Measurements from ENCODE around the gene DOCK10.
A peak's percentile ranks its signal among the peaks of the same experiment; 100 is the strongest.

DOCK10 gene

DNA sequence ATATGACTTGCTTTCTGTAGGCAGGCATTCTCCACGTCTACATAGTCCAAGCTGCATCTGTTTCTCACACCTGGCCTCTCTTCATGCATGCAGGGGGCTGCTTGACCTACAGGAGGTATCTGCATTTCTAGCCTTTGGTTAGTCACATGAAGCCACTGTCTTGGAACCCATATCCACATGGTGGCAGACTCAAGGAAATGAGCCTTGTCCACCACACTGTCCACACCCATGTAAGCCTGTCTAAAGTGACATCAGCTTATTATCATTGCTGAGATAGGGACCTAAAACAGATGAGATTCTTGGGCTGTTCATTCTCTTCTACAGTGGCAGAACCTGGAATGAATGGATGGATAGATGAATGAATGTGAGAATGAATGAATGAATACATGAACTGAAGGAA is 160.4 kb downstream of the DOCK10 start:
- no peak for DNase-seq (ENCODE audit: low read depth in 2 of 2)

GRCh38 chr2:224876522-224876921 is 165.7 kb downstream of the DOCK10 start:
- DNase-seq (ENCODE audit: low read depth in 2 of 2), result no peak

- DNase-seq (ENCODE audit: low read depth in 2 of 2), result no peak
Observed at GRCh38 chr2:224875841-224876240, 166.4 kb downstream of the DOCK10 start.

- no peak for DNase-seq (ENCODE audit: low read depth in 2 of 2)
Observed at GRCh38 chr2:224875153-224875552, 167.1 kb downstream of the DOCK10 start.

GRCh38 chr2:224871813-224872212 is 170.5 kb downstream of the DOCK10 start:
- no peak for DNase-seq (ENCODE audit: low read depth in 2 of 2)

DNA sequence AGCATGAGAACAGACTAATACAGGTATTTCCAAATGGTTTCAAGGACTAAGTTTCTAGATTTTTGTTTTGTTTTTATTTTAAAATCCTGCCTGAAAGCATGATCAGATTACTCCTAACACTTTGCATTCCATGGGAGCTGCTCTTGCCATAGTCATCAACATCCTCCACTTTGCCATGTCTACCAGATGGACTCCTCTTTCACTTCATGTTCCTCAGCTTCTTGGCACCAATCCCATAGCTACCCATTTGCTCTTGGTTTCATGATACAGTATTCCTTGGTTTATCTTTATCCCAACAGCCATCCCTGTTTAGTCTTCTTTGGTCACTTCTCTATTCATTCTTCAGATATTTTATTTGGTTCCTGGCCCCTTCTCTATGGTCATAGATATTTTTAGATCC is 171.9 kb downstream of the DOCK10 start:
- DNase-seq (ENCODE audit: low read depth in 2 of 2), result no peak

GRCh38 chr2:224869601-224870233 is 172.6 kb downstream of the DOCK10 start:
- peak; percentile 46 to 54 for DNase-seq (ENCODE audit: low read depth in 2 of 2)

DNA sequence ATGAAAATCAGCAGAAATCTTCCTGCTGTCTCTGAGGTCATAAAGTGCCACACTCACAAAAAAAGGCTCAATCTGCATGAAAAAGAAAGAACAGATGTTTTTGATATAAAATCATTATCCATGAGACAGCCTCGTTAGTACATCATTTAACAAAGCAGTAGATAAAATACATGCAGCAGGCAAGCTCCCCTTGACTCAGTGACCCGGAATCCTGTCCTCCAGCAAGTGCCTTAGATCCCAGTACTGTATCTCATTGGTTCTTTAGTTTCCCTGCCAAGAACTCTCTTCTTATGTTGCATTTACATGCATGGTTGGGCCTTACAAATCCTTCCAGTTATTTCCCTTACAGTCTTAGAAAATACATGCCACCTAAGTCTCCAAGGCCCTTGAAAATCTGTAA is 177.3 kb downstream of the DOCK10 start:
- no peak for DNase-seq (ENCODE audit: low read depth in 2 of 2)

GRCh38 chr2:224861266-224861665 is 181.0 kb downstream of the DOCK10 start:
- no peak for DNase-seq (ENCODE audit: low read depth in 2 of 2)

GRCh38 chr2:224860786-224861185 is 181.5 kb downstream of the DOCK10 start:
- DNase-seq (ENCODE audit: low read depth in 2 of 2), result no peak

GRCh38 chr2:224851811-224852210 is 190.5 kb downstream of the DOCK10 start:
- no peak for DNase-seq (ENCODE audit: low read depth in 2 of 2)

GRCh38 chr2:224850081-224850480 is 192.2 kb downstream of the DOCK10 start:
- no peak for DNase-seq (ENCODE audit: low read depth in 2 of 2)

DNA sequence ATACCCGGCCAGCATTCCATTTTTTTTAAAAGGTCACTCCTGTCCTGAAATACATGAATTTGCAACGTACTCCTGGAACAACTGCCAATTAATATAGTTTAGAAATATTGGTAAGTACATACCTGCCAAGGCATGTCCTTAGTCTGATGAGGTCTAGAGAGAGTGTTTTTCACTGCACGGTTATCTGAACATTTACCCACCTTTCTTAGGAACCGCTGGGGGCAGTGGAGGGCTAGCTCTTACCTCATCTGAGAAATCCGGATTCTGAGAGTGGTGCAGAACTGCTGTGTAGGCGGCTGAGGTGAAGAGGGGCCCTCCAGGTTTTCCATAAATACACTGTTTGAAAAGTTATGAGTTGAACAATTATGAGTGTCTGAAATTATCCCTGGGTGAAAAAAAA is 193.0 kb downstream of the DOCK10 start:
- no peak for DNase-seq (ENCODE audit: low read depth in 2 of 2)

DNA sequence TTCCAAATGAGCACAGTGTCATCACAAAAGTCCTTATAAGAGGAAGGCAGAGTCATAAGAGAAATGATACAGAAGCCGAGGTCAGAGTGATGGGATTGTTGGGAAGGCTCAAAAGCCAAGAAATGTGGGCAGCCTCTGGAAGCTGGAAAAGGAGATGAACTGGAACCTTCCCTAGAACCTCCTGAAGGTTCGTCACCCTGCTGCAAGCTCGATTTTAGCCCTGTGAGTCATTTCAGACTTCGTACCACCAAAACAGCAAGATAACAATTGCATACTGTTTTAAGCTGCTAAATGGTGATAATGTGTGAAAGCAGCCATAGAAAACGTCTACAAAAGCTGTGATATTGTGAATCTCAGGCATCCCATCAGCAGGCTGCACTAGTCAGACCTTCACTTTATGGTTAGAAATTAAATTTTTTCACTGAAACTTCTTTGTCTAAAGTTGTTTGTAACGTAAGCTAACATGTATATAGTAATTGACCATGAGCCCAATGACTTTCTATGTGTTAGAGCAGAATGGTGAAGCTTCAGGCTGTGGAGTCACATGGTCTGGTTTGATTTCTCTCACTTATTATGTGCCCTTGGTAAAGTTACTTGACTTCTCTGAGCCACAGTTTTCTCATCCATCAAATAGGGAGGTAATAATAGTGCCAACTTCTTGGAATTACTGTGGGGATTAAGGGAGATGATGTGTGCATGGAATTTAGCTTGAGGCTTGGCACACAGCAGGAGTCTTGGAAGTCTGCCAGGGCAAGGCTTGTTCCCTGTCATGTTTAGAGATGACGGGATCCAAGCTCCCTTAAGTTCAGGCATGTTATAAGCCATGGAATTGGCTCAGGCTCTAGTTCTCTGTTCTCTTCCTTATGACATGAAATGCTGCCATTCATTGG is 194.1 kb downstream of the DOCK10 start:
- peak in 1 of 2 experiments; percentile 61 for DNase-seq (ENCODE audit: low read depth in 2 of 2)

GRCh38 chr2:224847381-224847780 is 194.9 kb downstream of the DOCK10 start:
- no peak for DNase-seq (ENCODE audit: low read depth in 2 of 2)

DNA sequence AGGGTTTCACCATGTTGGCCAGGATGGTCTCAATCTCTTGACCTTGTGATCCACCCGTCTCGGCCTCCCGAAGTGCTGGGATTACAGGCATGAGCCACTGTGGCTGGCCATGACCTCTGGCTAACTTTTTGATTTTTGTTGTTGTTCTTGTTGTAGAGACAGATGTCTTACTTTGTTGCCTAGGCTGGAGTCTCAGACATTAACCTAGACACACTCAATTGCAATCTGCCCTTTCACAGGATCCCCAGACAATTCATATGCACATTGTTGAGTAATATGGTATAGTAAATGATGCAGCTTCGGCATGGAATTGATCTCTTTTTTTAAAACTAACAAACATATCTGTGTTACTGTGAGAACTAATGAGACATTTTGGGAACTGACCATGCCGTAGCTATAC is 195.6 kb downstream of the DOCK10 start:
- no peak for DNase-seq (ENCODE audit: low read depth in 2 of 2)

DNA sequence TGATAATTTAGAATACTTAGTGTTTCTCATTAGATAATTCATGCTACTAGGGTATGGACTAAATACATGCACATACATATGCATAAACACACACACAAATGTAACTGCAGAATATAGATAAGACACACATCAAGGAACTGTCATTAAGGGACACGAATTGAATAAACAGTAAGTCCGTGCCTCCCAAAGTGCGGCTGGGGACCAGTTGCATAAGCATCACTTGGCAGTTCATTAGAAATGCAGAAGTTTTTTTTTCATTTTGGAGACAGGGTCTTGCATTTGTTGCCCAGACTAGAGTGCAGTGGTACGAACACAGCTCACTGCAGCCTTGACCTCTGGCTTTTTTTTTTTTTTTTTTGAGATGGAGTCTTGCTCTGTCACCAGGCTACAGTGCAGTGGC is 196.1 kb downstream of the DOCK10 start:
- no peak for DNase-seq (ENCODE audit: low read depth in 2 of 2)

DNA sequence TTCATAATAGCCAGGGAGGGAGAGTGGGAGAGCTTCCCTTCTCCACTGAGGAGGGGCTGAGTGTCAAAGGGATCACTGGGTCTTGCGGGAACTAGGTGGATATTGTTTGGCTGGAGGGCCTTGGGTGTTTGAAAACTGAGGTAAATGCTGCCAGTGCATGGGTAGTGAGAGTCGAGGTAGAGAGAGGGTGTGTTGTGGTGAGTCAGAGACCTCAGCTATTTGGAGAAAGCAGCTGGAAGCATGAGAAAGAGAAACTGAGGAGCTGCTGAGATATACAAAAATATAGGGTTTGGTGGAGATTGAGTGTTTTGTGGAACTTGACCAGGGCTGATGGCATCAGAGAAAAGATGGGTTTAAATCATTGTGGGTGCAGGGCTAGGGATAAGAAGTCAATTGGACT is 199.1 kb downstream of the DOCK10 start:
- no peak for DNase-seq (ENCODE audit: low read depth in 2 of 2)

DNA sequence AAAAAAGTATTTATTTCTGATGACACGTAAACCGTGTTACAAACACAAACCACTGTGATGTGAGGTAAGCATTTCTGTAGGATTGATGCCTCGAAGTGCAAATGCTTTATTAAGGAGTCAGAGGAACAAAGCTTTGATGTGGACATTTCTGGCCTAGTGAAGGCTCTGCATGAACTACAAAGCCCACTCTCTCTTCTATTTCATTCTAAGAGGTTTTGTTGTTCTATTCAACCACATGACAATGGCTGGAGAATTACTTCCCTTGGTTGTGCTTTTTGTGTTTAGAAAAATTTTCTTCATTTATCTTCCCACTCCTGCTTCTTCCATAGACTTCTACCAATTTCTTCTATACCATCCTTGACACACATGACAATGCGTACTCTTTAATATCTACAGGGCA is 200.4 kb downstream of the DOCK10 start:
- no peak for DNase-seq (ENCODE audit: low read depth in 2 of 2)

GRCh38 chr2:224838335-224838734 is 203.9 kb downstream of the DOCK10 start:
- DNase-seq (ENCODE audit: low read depth in 2 of 2), result peak in 1 of 2 experiments; percentile 54

DNA sequence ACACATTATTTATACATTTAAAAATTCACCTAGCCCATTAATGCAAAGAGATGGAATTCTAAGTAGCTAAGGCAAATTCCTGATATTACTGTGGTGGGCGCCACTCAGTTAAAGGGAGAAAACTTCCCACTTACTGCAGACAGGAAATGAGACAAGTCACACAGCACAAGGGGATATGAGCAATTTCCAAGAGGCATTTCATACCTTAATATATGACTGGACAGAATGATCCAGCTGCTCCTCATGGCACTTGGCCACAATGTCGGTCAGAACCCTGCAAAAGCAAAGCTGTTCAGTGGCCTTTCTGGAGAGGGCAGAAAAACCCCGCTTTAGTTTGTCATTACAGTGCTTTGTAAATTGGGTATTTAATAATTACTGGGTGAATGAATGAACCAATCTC is 204.7 kb downstream of the DOCK10 start:
- peak; percentile 37 to 50 for DNase-seq (ENCODE audit: low read depth in 2 of 2)

- DNase-seq (ENCODE audit: low read depth in 2 of 2), result no peak
Observed at GRCh38 chr2:224837066-224837465, 205.2 kb downstream of the DOCK10 start.

GRCh38 chr2:224836263-224836662 is 206.0 kb downstream of the DOCK10 start:
- DNase-seq (ENCODE audit: low read depth in 2 of 2), result peak; percentile 53 to 57
